RWPE1 (cell line): ENCODE results near the gene BICC1.

Experiments
- CTCF ChIA-PET: fragments of 350-600 bp; sonication (Branson Sonifier 250); formaldehyde crosslinking; extraction: SDS; loops from one replicate; lab custom pipeline; 2021; lab: Yijun Ruan, JAX
- POLR2A ChIA-PET: fragments of 400-600 bp; formaldehyde crosslinking; extraction: SDS; loops from one replicate; lab custom pipeline; 2020; ENCODE audit warnings: antibody characterized with exemption; ENCODE audit not compliant: low non-redundant PET; lab: Yijun Ruan, JAX
- DNase-seq: peaks from one replicate; pipeline ENCODE4 v3.0.0; 2012; ENCODE audit warnings: low spot score
- H3K27ac ChIP-seq: fragments of 450-650 bp; 2 replicates; pipeline ENCODE4 v1.5.1; 2017
- TF ChIP-seq, protein P1 (sequence below): fragments of 450-650 bp; conservative IDR thresholded peaks from 2 replicates; pipeline ENCODE4 v1.5.1; 2017; ENCODE audit warnings: low read depth, mild to moderate bottlenecking

The BICC1 gene

DNA sequence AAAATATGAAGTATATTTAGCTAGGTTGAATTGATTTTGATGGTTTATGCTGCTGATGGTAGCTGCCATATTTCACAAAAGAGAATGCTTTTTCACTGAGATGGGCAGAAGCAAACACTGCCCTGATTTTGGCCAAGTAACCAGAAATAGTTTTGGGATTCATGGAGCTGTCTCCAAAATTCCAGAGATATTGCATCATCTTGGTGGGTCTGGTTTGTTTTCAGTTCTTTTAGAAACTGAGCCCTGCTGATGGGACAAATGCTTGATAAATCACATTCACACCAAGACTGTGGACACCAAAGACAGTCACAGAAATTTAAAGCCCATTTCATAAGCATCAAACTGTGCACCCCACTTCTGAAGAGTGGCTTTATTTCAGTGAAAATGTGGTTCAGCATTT, 140.5 kb downstream of the BICC1 start:
- ChIA-PET POLR2A (no interaction called here), CTCF (no interaction called here)
- DNase-seq = no peak
- H3K27ac ChIP-seq = no peak overlapping the region
- TF ChIP-seq, protein P1, sequence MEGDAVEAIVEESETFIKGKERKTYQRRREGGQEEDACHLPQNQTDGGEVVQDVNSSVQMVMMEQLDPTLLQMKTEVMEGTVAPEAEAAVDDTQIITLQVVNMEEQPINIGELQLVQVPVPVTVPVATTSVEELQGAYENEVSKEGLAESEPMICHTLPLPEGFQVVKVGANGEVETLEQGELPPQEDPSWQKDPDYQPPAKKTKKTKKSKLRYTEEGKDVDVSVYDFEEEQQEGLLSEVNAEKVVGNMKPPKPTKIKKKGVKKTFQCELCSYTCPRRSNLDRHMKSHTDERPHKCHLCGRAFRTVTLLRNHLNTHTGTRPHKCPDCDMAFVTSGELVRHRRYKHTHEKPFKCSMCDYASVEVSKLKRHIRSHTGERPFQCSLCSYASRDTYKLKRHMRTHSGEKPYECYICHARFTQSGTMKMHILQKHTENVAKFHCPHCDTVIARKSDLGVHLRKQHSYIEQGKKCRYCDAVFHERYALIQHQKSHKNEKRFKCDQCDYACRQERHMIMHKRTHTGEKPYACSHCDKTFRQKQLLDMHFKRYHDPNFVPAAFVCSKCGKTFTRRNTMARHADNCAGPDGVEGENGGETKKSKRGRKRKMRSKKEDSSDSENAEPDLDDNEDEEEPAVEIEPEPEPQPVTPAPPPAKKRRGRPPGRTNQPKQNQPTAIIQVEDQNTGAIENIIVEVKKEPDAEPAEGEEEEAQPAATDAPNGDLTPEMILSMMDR = no peak

DNA sequence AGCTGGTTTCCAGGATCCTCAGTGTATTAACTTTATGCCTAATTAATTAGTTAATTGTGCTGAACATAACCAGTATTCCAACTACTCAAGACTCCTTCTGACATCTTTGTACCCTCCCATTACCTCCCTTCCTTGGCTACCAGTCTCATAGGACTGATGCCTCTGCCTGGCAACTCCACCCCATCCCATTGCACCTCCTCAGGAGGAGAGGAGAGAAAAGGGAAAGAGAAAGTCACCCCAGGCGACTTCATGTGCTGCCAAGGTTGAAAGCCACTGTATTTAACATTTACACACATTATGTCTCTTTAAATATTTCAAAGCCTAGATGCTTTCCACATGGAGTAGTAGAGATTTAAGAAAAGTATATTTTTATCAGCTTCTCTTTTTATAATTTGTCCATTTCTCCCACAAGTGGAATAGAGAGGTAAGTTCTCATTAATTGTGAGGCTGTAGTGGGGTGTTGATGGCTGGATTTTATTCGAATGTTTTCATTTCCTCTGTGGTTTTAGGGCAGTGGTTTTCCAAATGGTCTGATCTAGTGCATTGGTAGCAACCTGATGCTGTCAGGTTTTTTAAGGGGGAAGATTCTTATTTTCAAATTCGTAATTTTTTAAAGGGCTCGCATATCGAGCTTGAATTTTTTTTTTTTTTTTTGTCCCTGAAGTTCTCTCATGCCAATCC, 148.0 kb downstream of the BICC1 start:
- DNase-seq = no peak
- ChIA-PET CTCF (interaction anchor here (0.6 kb wide), 1 partner anchor 158 kb away, joined by 3 read pairs; no protein-coding TSS in a partner anchor), POLR2A (no interaction called here)
- H3K27ac ChIP-seq = no peak overlapping the region
- TF ChIP-seq, protein P1 = no peak

DNA sequence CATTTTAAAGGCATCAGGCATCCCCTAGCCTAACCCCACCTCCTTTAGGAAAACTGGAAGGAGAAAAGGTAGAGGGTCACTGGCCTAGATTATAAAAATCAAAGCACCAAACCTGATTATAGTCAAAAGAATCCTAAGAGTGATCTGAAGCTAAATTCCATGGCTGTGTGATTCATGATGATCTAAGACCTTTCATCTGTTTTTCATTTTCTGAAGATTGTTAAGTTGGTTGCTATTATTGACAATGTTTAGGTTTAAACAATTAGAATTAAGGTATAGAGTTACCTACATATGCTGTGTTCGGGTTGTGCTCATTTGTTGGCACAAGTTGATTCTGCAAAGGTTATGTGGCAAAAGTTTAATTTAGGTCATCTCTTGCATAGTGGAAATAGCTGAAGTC, 148.7 kb downstream of the BICC1 start:
- ChIA-PET POLR2A (no interaction called here), CTCF (interaction anchor here (0.6 kb wide), 1 partner anchor 568 kb away, joined by 4 read pairs; no protein-coding TSS in a partner anchor)
- TF ChIP-seq, protein P1 = no peak
- DNase-seq = peak; percentile 46
- H3K27ac ChIP-seq = no peak overlapping the region

DNA sequence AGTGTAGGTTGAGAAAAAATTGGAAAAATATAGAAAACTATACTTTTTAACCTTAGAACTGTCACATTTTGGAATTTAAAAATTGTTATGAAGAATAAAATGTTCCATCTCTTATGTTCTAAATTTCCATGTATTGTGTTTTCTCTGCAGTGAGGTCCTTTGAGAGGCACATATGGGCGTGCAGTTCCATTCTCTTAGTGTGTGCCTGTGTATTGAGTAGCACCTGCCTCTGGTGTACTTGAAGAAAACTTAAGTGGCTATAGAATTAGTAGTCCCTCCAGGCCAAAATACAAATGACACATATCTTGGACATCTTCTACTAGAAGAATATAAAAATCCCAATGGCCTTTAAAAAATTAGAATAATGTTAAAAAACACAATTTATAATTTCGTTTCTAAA, 149.2 kb downstream of the BICC1 start:
- ChIA-PET POLR2A (no interaction called here), CTCF (interaction anchor here (0.6 kb wide), 1 partner anchor 567 kb away, joined by 4 read pairs; no protein-coding TSS in a partner anchor)
- DNase-seq = no peak
- H3K27ac ChIP-seq = no peak overlapping the region
- TF ChIP-seq, protein P1 = no peak

DNA sequence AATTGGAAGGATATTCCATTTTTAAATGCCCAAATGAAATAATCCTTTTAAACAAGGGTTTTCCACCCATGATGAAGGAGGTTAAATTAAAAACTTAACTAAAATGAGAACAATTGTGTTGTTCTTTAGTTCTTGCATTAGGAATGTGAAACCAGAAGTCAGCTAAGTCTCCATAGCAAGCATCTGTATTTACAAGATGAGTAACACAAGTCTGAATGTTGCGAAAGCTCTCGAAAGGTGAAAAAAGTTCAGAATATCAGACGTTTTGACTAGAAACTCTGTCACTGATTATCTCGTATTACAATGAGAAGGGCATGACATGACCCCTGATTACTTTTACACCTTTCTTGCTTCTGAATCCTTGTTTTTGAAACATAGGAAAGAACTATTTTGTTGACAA, 149.6 kb downstream of the BICC1 start:
- no peak overlapping the region for H3K27ac ChIP-seq
- CTCF ChIA-PET = no interaction called here
- TF ChIP-seq, protein P1 = no peak
- POLR2A ChIA-PET = no interaction called here
- peak; percentile 74 for DNase-seq

DNA sequence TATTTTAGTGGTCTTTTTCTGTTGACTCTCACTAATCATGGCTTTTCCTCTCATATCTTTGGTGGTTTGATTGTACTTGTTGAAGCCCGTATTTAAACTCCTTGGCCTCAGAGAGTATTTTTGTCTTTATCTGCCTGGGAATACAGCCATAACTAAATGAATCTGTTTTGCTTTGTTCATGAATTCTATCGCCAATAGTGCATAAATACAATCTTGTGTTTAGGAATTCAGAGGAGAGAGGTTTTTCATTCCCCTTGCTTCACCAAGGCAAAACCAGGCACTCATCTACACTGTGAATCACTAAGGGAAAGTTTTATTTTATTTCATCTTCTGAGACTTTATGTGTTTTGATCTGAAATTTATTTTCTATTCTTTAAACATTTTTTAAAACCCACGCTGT, 152.7 kb downstream of the BICC1 start:
- no peak for DNase-seq
- ChIA-PET POLR2A (no interaction called here), CTCF (no interaction called here)
- no peak overlapping the region for H3K27ac ChIP-seq
- TF ChIP-seq, protein P1 = no peak
